ENCODE measurements around the gene GTPBP2.

The GTPBP2 gene

DNA sequence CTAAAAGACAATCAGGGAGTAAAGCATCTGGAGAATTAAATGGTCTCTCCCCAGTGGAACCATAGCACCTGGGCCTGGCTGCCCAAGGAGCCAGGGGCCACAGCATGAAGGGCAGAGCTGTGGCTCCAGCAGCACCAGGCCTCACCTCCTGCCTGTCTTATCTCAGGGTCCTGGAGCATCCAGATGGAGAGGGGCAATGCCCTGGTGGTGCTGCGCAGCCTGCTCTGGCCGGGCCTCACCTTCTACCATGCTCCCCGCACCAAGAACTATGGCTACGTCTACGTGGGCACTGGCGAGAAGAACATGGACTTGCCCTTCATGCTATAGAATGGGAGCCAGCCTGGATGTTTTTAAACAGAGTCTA, 41.5 kb upstream of the GTPBP2 start:
- H3K4me2 ChIP-seq (ENCODE audit: low read depth, low read length): peak overlapping the region; percentile 20; the same call in 1 of the 2 replicates

DNA sequence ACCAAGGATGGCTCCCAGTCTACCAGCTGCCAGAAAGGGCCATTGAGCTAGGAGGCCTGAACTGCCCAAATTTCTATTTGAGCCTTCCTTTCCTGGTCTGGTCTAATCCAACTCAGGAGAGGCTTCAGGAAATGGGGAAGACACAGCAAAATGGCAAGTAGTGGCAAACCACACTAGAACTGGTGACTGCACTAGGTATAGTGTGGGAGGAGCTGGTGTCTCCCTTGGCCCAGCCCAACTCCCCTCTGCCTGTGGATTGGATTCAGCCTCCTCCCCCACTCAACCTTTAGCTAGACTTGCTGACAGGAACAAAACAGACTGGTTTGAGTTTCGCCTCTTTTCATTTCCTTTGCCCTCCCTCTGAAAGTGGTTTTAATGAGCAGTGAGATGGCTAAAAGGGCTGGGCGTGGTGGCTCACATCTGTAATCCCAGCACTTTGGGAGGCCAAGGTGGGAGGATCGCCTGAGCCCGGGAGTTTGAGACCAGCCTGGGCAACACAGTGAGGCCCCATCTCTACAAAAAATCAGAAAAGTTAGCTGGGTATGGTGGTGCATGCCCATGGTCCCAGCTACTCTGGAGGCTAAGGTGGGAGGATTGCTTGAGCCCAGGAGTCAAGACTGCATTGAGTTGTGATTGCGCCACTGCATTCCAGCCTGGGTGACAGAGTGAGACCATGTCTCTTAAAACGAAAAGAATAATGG, 41.0 kb upstream of the GTPBP2 start:
- Histone ChIP-seq H3K4me2 (ENCODE audit: low read depth, low read length) (peak overlapping the region; percentile 47; the same call in 1 of the 2 replicates), H3K4me1 (ENCODE audit: low read length) (peaks cover 49% of the 10 kb centered on the region), H2AFZ (ENCODE audit: low read length) (no peak overlapping the region), H3K27me3 (replicated peaks; ENCODE audit: insufficient read depth, low read length) (no peaks in the 10 kb centered on the region), H3K27ac (ENCODE audit: low read length) (peak overlapping the region; percentile 66), H4K20me1 (ENCODE audit: insufficient read depth, low read length) (no peaks in the 10 kb centered on the region), H3K9me2 (replicated peaks; ENCODE audit: insufficient read depth, low read length) (no peaks in the 10 kb centered on the region), H3K9ac (ENCODE audit: low read length) (no peak overlapping the region; the same call in 1 of the 2 replicates), H3K36me3 (replicated peaks; ENCODE audit: insufficient read depth, low read length) (no peaks in the 10 kb centered on the region), H3K9me3 (replicated peaks; ENCODE audit: insufficient read depth, low read length) (no peaks in the 10 kb centered on the region), H3K79me2 (ENCODE audit: low read length) (no peaks in the 10 kb centered on the region), H3F3A (ENCODE audit: insufficient read depth, low read length) (peaks cover 9% of the 10 kb centered on the region; the same call in 1 of the 2 replicates), H3K4me3 (ENCODE audit: low read length) (no peak overlapping the region)
- TF ChIP-seq EZH2phosphoT487 (IDR thresholded peaks at IDR 0.05; ENCODE audit: low read length): no peak
- no peak for TF ChIP-seq EZH2 (optimal IDR thresholded peaks at IDR 0.05; ENCODE audit: low read depth, low read length)
- TF ChIP-seq, protein P1, sequence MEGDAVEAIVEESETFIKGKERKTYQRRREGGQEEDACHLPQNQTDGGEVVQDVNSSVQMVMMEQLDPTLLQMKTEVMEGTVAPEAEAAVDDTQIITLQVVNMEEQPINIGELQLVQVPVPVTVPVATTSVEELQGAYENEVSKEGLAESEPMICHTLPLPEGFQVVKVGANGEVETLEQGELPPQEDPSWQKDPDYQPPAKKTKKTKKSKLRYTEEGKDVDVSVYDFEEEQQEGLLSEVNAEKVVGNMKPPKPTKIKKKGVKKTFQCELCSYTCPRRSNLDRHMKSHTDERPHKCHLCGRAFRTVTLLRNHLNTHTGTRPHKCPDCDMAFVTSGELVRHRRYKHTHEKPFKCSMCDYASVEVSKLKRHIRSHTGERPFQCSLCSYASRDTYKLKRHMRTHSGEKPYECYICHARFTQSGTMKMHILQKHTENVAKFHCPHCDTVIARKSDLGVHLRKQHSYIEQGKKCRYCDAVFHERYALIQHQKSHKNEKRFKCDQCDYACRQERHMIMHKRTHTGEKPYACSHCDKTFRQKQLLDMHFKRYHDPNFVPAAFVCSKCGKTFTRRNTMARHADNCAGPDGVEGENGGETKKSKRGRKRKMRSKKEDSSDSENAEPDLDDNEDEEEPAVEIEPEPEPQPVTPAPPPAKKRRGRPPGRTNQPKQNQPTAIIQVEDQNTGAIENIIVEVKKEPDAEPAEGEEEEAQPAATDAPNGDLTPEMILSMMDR (IDR thresholded peaks at IDR 0.05; ENCODE audit: low read length): no peak
- peak; percentile 91 for DNase-seq

More for the DNA sequence above, 41.5 kb upstream of the GTPBP2 start:
- no peaks in the 10 kb centered on the region for H3K9me2 ChIP-seq (replicated peaks; ENCODE audit: insufficient read depth, low read length)
- H3K9ac ChIP-seq (ENCODE audit: low read length): no peak overlapping the region
- no peaks in the 10 kb centered on the region for H3K27me3 ChIP-seq (replicated peaks; ENCODE audit: insufficient read depth, low read length)
- peaks cover 9% of the 10 kb centered on the region; the same call in 1 of the 2 replicates for H3F3A ChIP-seq (ENCODE audit: insufficient read depth, low read length)
- H3K36me3 ChIP-seq (replicated peaks; ENCODE audit: insufficient read depth, low read length): no peaks in the 10 kb centered on the region
- no peaks in the 10 kb centered on the region for H3K9me3 ChIP-seq (replicated peaks; ENCODE audit: insufficient read depth, low read length)
- H2AFZ ChIP-seq (ENCODE audit: low read length): no peak overlapping the region
- H4K20me1 ChIP-seq (ENCODE audit: insufficient read depth, low read length): no peaks in the 10 kb centered on the region
- no peak for DNase-seq
- H3K4me1 ChIP-seq (ENCODE audit: low read length): peaks cover 49% of the 10 kb centered on the region
- H3K27ac ChIP-seq (ENCODE audit: low read length): peak overlapping the region; percentile 66; the same call in 1 of the 2 replicates
- no peaks in the 10 kb centered on the region for H3K79me2 ChIP-seq (ENCODE audit: low read length)
- no peak overlapping the region for H3K4me3 ChIP-seq (ENCODE audit: low read length)
- TF ChIP-seq, protein P1 (IDR thresholded peaks at IDR 0.05; ENCODE audit: low read length): no peak
- TF ChIP-seq EZH2 (optimal IDR thresholded peaks at IDR 0.05; ENCODE audit: low read depth, low read length) (no peak), EZH2phosphoT487 (IDR thresholded peaks at IDR 0.05; ENCODE audit: low read length) (no peak)

DNA sequence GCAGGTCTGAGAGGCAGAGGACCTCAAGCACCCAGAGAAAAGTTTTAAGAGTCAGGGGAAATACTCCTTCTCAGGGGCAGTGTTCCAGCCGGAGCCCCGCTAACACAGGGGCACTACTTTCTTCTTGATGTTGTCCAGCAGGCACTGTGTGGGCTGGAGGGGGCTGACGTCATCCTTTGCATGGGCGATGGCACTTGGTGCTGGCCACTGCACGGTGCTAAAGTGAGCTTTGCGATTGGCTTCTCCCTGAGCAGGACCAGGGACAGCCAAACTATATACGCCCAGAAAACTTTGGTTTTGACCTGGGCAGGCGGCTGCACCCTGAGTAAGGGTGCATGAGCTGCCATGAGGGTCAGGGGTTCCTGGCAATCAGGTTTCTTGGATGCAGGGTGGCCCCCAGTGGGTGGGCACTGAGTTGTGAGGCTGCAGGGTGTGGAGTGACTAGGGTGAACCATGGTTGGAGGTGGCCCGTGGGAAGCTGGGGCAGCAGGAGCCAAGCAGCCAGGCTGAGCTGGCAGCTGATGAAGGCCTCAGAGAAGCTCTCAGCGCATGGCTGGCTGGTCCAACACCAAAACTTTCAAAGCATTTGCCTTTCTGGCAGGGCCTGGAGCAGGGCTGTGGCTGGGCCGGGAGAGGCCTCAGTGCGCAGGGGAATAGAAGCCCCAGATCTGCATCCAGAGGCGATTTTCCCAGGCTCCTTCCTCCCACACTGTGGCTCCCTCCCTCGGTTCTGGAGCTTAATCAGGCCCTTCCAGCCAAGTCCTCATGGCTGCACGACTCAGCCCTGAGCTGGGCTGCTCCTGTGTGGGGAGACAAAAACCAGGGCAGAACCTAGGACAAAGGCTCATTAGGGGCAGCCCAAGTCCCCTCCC, 40.2 kb upstream of the GTPBP2 start:
- Histone ChIP-seq H3K36me3 (replicated peaks; ENCODE audit: insufficient read depth, low read length) (no peaks in the 10 kb centered on the region), H3K27me3 (replicated peaks; ENCODE audit: insufficient read depth, low read length) (no peaks in the 10 kb centered on the region)

More for the DNA sequence above, 40.2 kb upstream of the GTPBP2 start:
- TF ChIP-seq EZH2phosphoT487 (IDR thresholded peaks at IDR 0.05; ENCODE audit: low read length) (no peak), EZH2 (optimal IDR thresholded peaks at IDR 0.05; ENCODE audit: low read depth, low read length) (no peak)
- TF ChIP-seq, protein P1 (IDR thresholded peaks at IDR 0.05; ENCODE audit: low read length): no peak
- no peak overlapping the region for H2AFZ ChIP-seq (ENCODE audit: low read length)
- no peaks in the 10 kb centered on the region for H4K20me1 ChIP-seq (ENCODE audit: insufficient read depth, low read length)
- no peaks in the 10 kb centered on the region for H3K9me3 ChIP-seq (replicated peaks; ENCODE audit: insufficient read depth, low read length)
- H3F3A ChIP-seq (ENCODE audit: insufficient read depth, low read length): peaks cover 9% of the 10 kb centered on the region; the same call in 1 of the 2 replicates
- peak overlapping the region; percentile 47; the same call in 1 of the 2 replicates for H3K4me2 ChIP-seq (ENCODE audit: low read depth, low read length)
- peaks cover 49% of the 10 kb centered on the region for H3K4me1 ChIP-seq (ENCODE audit: low read length)
- no peak overlapping the region; the same call in 1 of the 2 replicates for H3K9ac ChIP-seq (ENCODE audit: low read length)
- no peak overlapping the region for H3K4me3 ChIP-seq (ENCODE audit: low read length)
- peak overlapping the region; percentile 66 for H3K27ac ChIP-seq (ENCODE audit: low read length)
- DNase-seq: no peak
- H3K79me2 ChIP-seq (ENCODE audit: low read length): no peaks in the 10 kb centered on the region
- H3K9me2 ChIP-seq (replicated peaks; ENCODE audit: insufficient read depth, low read length): no peaks in the 10 kb centered on the region
